NCI-H2196 (cell line): ENCODE data around the gene ANKRD61.
"Not testable (repeated sequence)": the region's sequence is repeated elsewhere in the genome, so short reads cannot be mapped to it uniquely, and the experiment has no call there.

Experiments
- DNase-seq: peaks from one replicate; lab custom pipeline; 2025; ENCODE audit not compliant: unreplicated experiment; lab: John Stamatoyannopoulos, UW

The ANKRD61 gene

GRCh38 chr7:6030988-6031387 lies at the start of gene ANKRD61:
Gene ANKRD61, plus strand, starts transcription at chr7:6031376. Its CDS starts 0 bp downstream, at chr7:6031376.
- no peak for DNase-seq

- not testable (repeated sequence) for DNase-seq
Observed at GRCh38 chr7:5987061-5987460, 44.1 kb upstream of the ANKRD61 start.

GRCh38 chr7:5997210-5997808 lies 33.9 kb upstream of the ANKRD61 start:
- peak; percentile 74 for DNase-seq

GRCh38 chr7:6007386-6007785 lies 23.8 kb upstream of the ANKRD61 start:
- no peak for DNase-seq

- DNase-seq: not testable (repeated sequence)
Observed at GRCh38 chr7:6007835-6008590, 23.2 kb upstream of the ANKRD61 start.

- DNase-seq: peak; percentile 99
Observed at GRCh38 chr7:6008668-6009611, 22.2 kb upstream of the ANKRD61 start, which contains the start of the genes AIMP2 and PMS2. Gene AIMP2, plus strand, starts transcription at chr7:6009272. Its CDS starts 92 bp downstream, at chr7:6009364. Gene PMS2, minus strand, starts transcription at chr7:6009049. Its CDS starts 30 bp downstream, at chr7:6009019.

GRCh38 chr7:6010370-6010769 lies 20.8 kb upstream of the ANKRD61 start:
- not testable (repeated sequence) for DNase-seq

- DNase-seq: no peak
Observed at GRCh38 chr7:6011541-6011940, 19.6 kb upstream of the ANKRD61 start.

- peak; percentile 26 for DNase-seq
Observed at GRCh38 chr7:6012355-6013104, 18.6 kb upstream of the ANKRD61 start.

- peak; percentile 65 for DNase-seq
Observed at GRCh38 chr7:6015917-6016652, 15.1 kb upstream of the ANKRD61 start.

GRCh38 chr7:6016653-6016966 lies 14.6 kb upstream of the ANKRD61 start:
- no peak for DNase-seq

- peak; percentile 49 for DNase-seq
Observed at GRCh38 chr7:6020371-6021286, 10.5 kb upstream of the ANKRD61 start.

- DNase-seq: no peak
Observed at GRCh38 chr7:6022707-6023106, 8.5 kb upstream of the ANKRD61 start.

- no peak for DNase-seq
Observed at GRCh38 chr7:6023974-6024435, 7.2 kb upstream of the ANKRD61 start.

GRCh38 chr7:6026011-6026819 lies 5.0 kb upstream of the ANKRD61 start:
- peak; percentile 82 for DNase-seq

GRCh38 chr7:6026820-6027311 lies 4.3 kb upstream of the ANKRD61 start:
- DNase-seq: no peak

- no peak for DNase-seq
Observed at GRCh38 chr7:6027806-6028365, 3.3 kb upstream of the ANKRD61 start.

- no peak for DNase-seq
Observed at GRCh38 chr7:6028563-6028962, 2.6 kb upstream of the ANKRD61 start.
